Gastrocnemius medialis (tissue), 4 donors: ENCODE measurements around the gene SV2C. TPM values are rescaled to one million over a fixed set of nuclear protein-coding genes. Genes with fewer than 3 reads are reported as not detected.

Experiments used
- ATAC-seq, 2 donors: fragments of 150-250 bp; one replicate each; pipeline ENCODE4 v1.9.1; 2016
- DNase-seq, 2 donors: peaks; one replicate each; pipeline ENCODE4 v3.0.0-alpha.2; 2019
- H3K27ac ChIP-seq, 4 donors: fragments of 200-600 bp; sonication (generic); 1 replicate in 1 of 4; 2 replicates in 3 of 4; pipeline ENCODE4 v1.5.1; 2016 to 2018; ENCODE audit warnings: mild to moderate bottlenecking in 2 of 4, moderate library complexity in 1 of 4
- H3K27me3 ChIP-seq, 3 donors: fragments of 200-600 bp; sonication (generic) in 2 of 3; 1 replicate in 1 of 3; 2 replicates in 2 of 3; pipeline versions ENCODE4 v1.5.1 to v1.6.0; 2016 to 2019; ENCODE audit warnings: mild to moderate bottlenecking in 1 of 3, moderate library complexity in 1 of 3
- H3K36me3 ChIP-seq, 2 donors: fragments of 200-600 bp; sonication (generic) in 1 of 2; one replicate each; pipeline ENCODE4 v1.5.1; 2017 to 2018
- H3K4me1 ChIP-seq, 2 donors: fragments of 200-600 bp; sonication (generic) in 1 of 2; one replicate each; pipeline ENCODE4 v1.5.1; 2016 to 2017; ENCODE audit warnings: mild to moderate bottlenecking in 2 of 2
- H3K4me3 ChIP-seq, 4 donors: fragments of 200-600 bp; sonication (generic) in 3 of 4; 1 replicate in 1 of 4; 2 replicates in 3 of 4; pipeline ENCODE4 v1.5.1; 2016 to 2019; ENCODE audit warnings: mild to moderate bottlenecking in 2 of 4
- H3K9me3 ChIP-seq, 3 donors: fragments of 200-600 bp; sonication (generic) in 2 of 3; 1 replicate in 1 of 3; 2 replicates in 2 of 3; pipeline ENCODE4 v1.5.1; 2016 to 2019
- POLR2A ChIP-seq, 2 donors: fragments of 450-650 bp; IDR thresholded peaks; one replicate each; pipeline ENCODE4 v1.6.1; 2017; ENCODE audit warnings: antibody characterized with exemption in 2 of 2, mild to moderate bottlenecking in 2 of 2, moderate library complexity in 2 of 2
- in situ Hi-C, 4 donors: fragments of 200-750 bp; cut with MboI; loops; one replicate each; pipeline versions ENCODE4 v1.15.0 to v1.8.0; 2017; ENCODE audit warnings: low sequenced_read_pairs in 4 of 4
- intact Hi-C: fragments of 100-400 bp; cut with DNase I; formaldehyde crosslinking; loops from one replicate; pipeline ENCODE4 v1.15.1; 2023; ENCODE audit warnings: low total_unique reads
- total RNA-seq, 4 donors: library from RNA; depleted of rRNA; stranded (reverse); fragments of >200 nt; gene quantifications; one replicate each; pipeline versions ENCODE4 v1.1.0 to v1.2.3, GENCODE V29; 2016
- TF ChIP-seq, protein P1 (sequence below), 5 experiments: fragments of 450-650 bp in 3 of 5; fragments of 200-600 bp in 2 of 5; sonication (generic) in 2 of 5; IDR thresholded peaks in 4 of 5; conservative IDR thresholded peaks in 1 of 5; 1 replicate in 4 of 5; 2 replicates in 1 of 5; pipeline ENCODE4 v1.5.1; 2016 to 2019; ENCODE audit warnings: antibody characterized with exemption in 5 of 5, mild to moderate bottlenecking in 3 of 5, moderate library complexity in 3 of 5

Gene SV2C
- total RNA-seq, 4 donors from 2014 or later, result not detected

- H3K9me3 ChIP-seq, result no peaks in the 10 kb centered on the region
- no peak overlapping the region for H3K27ac ChIP-seq
- no peak overlapping the region for H3K4me3 ChIP-seq
- H3K27me3 ChIP-seq, result no peaks in the 10 kb centered on the region
- in situ Hi-C loops (no loop called here), intact Hi-C loops (no loop called here)
- no peaks in the 10 kb centered on the region for H3K4me1 ChIP-seq
- no peak for DNase-seq
- H3K36me3 ChIP-seq, result no peaks in the 10 kb centered on the region
- ATAC-seq, result no peak
- TF ChIP-seq, protein P1, sequence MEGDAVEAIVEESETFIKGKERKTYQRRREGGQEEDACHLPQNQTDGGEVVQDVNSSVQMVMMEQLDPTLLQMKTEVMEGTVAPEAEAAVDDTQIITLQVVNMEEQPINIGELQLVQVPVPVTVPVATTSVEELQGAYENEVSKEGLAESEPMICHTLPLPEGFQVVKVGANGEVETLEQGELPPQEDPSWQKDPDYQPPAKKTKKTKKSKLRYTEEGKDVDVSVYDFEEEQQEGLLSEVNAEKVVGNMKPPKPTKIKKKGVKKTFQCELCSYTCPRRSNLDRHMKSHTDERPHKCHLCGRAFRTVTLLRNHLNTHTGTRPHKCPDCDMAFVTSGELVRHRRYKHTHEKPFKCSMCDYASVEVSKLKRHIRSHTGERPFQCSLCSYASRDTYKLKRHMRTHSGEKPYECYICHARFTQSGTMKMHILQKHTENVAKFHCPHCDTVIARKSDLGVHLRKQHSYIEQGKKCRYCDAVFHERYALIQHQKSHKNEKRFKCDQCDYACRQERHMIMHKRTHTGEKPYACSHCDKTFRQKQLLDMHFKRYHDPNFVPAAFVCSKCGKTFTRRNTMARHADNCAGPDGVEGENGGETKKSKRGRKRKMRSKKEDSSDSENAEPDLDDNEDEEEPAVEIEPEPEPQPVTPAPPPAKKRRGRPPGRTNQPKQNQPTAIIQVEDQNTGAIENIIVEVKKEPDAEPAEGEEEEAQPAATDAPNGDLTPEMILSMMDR (IDR thresholded peaks at IDR 0.05 in 4 of 5, conservative IDR thresholded peaks at IDR 0.05 in 1 of 5), result no peak
- no peak for TF ChIP-seq POLR2A (IDR thresholded peaks at IDR 0.05)
Measured at GRCh38 chr5:76149636-76150035, 66.5 kb downstream of the SV2C start.

DNA sequence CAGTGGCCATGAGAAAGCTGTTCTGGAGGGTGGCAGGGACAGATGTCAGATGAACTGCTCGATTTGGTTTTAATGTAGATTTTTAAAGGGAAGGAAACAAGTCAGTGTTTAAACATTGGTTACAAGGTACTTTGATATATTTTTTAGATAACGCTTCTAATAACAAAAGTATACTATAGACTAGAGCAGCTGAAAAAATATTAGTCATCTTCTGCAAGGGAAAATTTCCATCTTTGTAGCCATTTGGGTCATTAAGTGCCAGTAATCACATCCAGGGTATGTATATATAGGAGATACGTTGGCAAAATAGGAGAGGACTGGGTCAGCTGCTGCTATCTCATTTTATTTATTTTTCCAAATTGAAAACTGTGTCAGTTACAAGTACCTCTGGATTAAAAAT lies 69.0 kb downstream of the SV2C start:
- no peaks in the 10 kb centered on the region for H3K4me1 ChIP-seq
- ATAC-seq, result no peak
- no peaks in the 10 kb centered on the region for H3K27me3 ChIP-seq
- intact Hi-C loops (no loop called here), in situ Hi-C loops (no loop called here)
- no peaks in the 10 kb centered on the region for H3K9me3 ChIP-seq
- no peak overlapping the region for H3K4me3 ChIP-seq
- no peaks in the 10 kb centered on the region for H3K36me3 ChIP-seq
- H3K27ac ChIP-seq, result no peak overlapping the region
- TF ChIP-seq POLR2A (IDR thresholded peaks at IDR 0.05), result no peak
- TF ChIP-seq, protein P1 (IDR thresholded peaks at IDR 0.05 in 4 of 5, conservative IDR thresholded peaks at IDR 0.05 in 1 of 5), result no peak
- DNase-seq, result no peak

DNA sequence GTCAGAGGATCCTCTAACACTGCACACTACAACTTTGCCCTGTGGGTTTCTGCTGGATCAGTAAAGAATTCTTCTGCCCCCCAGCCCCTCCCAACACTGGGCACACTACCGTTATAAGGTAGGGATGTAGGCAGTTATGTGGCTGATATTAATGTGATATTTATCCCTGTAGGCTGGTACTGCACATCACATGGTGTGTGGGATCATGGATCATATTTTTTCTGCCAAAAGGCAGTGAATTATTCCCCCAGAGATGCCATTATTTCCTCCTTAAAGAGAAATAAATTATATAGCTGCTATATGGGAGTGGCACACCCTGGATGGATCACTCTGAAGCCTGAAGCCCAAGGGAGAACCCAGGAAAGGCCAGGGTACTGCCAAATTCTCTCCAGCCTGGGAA lies 69.5 kb downstream of the SV2C start:
- intact Hi-C loops, result no loop called here
- in situ Hi-C loops, result no loop called here

DNA sequence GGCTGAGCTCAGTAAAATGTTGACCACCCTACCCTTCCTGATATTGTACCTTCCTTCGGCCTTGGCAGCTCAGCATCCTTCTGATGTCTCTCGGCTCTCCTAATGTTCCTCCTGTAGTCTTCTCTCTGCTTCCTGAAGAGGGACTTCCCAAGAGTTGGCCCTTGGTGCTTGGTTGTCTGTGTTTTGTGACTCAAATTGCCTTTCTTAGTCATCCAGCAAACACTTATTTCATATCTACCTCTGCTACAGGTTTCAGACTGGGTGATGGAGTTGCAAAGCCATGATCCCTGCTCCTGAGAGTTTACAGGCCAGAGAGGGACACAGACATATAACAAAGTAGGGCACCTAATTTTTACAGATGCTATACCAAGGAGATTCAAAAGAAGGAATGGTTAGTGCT lies 70.1 kb downstream of the SV2C start:
- ATAC-seq (no peak), DNase-seq (no peak)
- intact Hi-C loops (no loop called here), in situ Hi-C loops (no loop called here)
- TF ChIP-seq POLR2A (IDR thresholded peaks at IDR 0.05), result no peak
- TF ChIP-seq, protein P1 (IDR thresholded peaks at IDR 0.05 in 4 of 5, conservative IDR thresholded peaks at IDR 0.05 in 1 of 5), result no peak
- Histone ChIP-seq H3K36me3 (no peaks in the 10 kb centered on the region), H3K9me3 (no peaks in the 10 kb centered on the region), H3K27ac (no peak overlapping the region), H3K4me1 (no peaks in the 10 kb centered on the region), H3K27me3 (no peaks in the 10 kb centered on the region), H3K4me3 (no peak overlapping the region)

More for the DNA sequence above, 69.5 kb downstream of the SV2C start:
- DNase-seq, result no peak
- no peaks in the 10 kb centered on the region for H3K4me1 ChIP-seq
- no peak overlapping the region for H3K27ac ChIP-seq
- no peaks in the 10 kb centered on the region for H3K36me3 ChIP-seq
- no peak for TF ChIP-seq POLR2A (IDR thresholded peaks at IDR 0.05)
- TF ChIP-seq, protein P1 (IDR thresholded peaks at IDR 0.05 in 4 of 5, conservative IDR thresholded peaks at IDR 0.05 in 1 of 5), result no peak
- no peaks in the 10 kb centered on the region for H3K9me3 ChIP-seq
- no peak for ATAC-seq
- no peak overlapping the region for H3K4me3 ChIP-seq
- no peaks in the 10 kb centered on the region for H3K27me3 ChIP-seq

GRCh38 chr5:76154009-76154690 lies 71.0 kb downstream of the SV2C start:
- no peak for ATAC-seq
- intact Hi-C loops, result no loop called here
- H3K27ac ChIP-seq, result no peak overlapping the region
- H3K27me3 ChIP-seq, result no peaks in the 10 kb centered on the region
- no peak overlapping the region for H3K4me3 ChIP-seq
- TF ChIP-seq POLR2A (IDR thresholded peaks at IDR 0.05), result no peak
- TF ChIP-seq, protein P1 (IDR thresholded peaks at IDR 0.05 in 4 of 5, conservative IDR thresholded peaks at IDR 0.05 in 1 of 5), result no peak
- no peak for DNase-seq
- H3K9me3 ChIP-seq, result no peaks in the 10 kb centered on the region
- H3K36me3 ChIP-seq, result no peaks in the 10 kb centered on the region
- H3K4me1 ChIP-seq, result no peaks in the 10 kb centered on the region
- in situ Hi-C loops, result no loop called here
